Measurements from ENCODE around the gene BAZ1A.

The BAZ1A gene

GRCh38 chr14:34875031-34875922 lies at the start of gene BAZ1A:
BAZ1A (minus strand) TSS chr14:34875360; CDS start chr14:34874604, 756 bp downstream.
- DNase-seq, result peak; percentile 74

- no peak for DNase-seq
These were observed 45.2 kb upstream of the BAZ1A start for GRCh38 chr14:34920339-34920738.

- DNase-seq, result no peak
These were observed 38.5 kb upstream of the BAZ1A start for GRCh38 chr14:34913619-34914018.

GRCh38 chr14:34912966-34913365 lies 37.8 kb upstream of the BAZ1A start:
- no peak for DNase-seq

- no peak for DNase-seq
These were observed 37.0 kb upstream of the BAZ1A start for GRCh38 chr14:34912182-34912581.

GRCh38 chr14:34911209-34912150 lies 36.3 kb upstream of the BAZ1A start:
- DNase-seq, result no peak

GRCh38 chr14:34906287-34906686 lies 31.1 kb upstream of the BAZ1A start:
- DNase-seq, result no peak

- no peak for DNase-seq
These were observed 20.1 kb upstream of the BAZ1A start for GRCh38 chr14:34895277-34895676.

GRCh38 chr14:34890937-34891336 lies 15.8 kb upstream of the BAZ1A start:
- DNase-seq, result no peak

- DNase-seq, result no peak
These were observed 13.0 kb upstream of the BAZ1A start for GRCh38 chr14:34888186-34888585.

GRCh38 chr14:34883954-34884353 lies 8.8 kb upstream of the BAZ1A start:
- DNase-seq, result no peak

GRCh38 chr14:34874386-34875030 lies 652 bp downstream of the BAZ1A start:
- no peak for DNase-seq

GRCh38 chr14:34873589-34874385 lies 1.4 kb downstream of the BAZ1A start:
- no peak for DNase-seq

- DNase-seq, result peak; percentile 67
These were observed 2.2 kb downstream of the BAZ1A start for GRCh38 chr14:34872822-34873588.

- no peak for DNase-seq
These were observed 8.0 kb downstream of the BAZ1A start for GRCh38 chr14:34867199-34867598.

GRCh38 chr14:34865889-34866574 lies 9.1 kb downstream of the BAZ1A start:
- DNase-seq, result no peak

GRCh38 chr14:34863844-34864243 lies 11.3 kb downstream of the BAZ1A start:
- no peak for DNase-seq

GRCh38 chr14:34858765-34859164 lies 16.4 kb downstream of the BAZ1A start:
- DNase-seq, result no peak

GRCh38 chr14:34857689-34858449 lies 17.3 kb downstream of the BAZ1A start:
- DNase-seq, result no peak

GRCh38 chr14:34853041-34853440 lies 22.1 kb downstream of the BAZ1A start:
- no peak for DNase-seq

Measured in NCI-H187 treated with DMSO at 0.1 percent for 48 hours (cell line).